KOPT-K1 (cell line): Measurements from ENCODE around the gene SLC51A.
"Not testable (repeated sequence)": the region's sequence is repeated elsewhere in the genome, so short reads cannot be mapped to it uniquely, and the experiment has no call there.

Source experiments
- H3K27ac ChIP-seq: fragments of 200-600 bp; sonication (generic); 2 replicates; pipeline ENCODE4 v1.5.1; 2016; ENCODE audit warnings: antibody characterized with exemption, mild to moderate bottlenecking, low read depth, low read length; ENCODE audit not compliant: poor library complexity, severe bottlenecking
- H3K36me3 ChIP-seq: fragments of 200-600 bp; sonication (generic); 2 replicates; pipeline ENCODE4 v1.5.1; 2017; ENCODE audit warnings: antibody characterized with exemption, mild to moderate bottlenecking, low read length, moderate library complexity; ENCODE audit not compliant: insufficient read depth
- H3K9me3 ChIP-seq: fragments of 200-600 bp; sonication (generic); 2 replicates; pipeline ENCODE4 v1.5.1; 2017; ENCODE audit warnings: antibody characterized with exemption, low read length, mild to moderate bottlenecking; ENCODE audit not compliant: insufficient read depth, poor library complexity, severe bottlenecking

The SLC51A gene

GRCh38 chr3:196203846-196204245 is 12.5 kb upstream of the SLC51A start:
- Histone ChIP-seq H3K27ac (no peak overlapping the region), H3K36me3 (no peaks in the 10 kb centered on the region), H3K9me3 (no peaks in the 10 kb centered on the region)

GRCh38 chr3:196205442-196206205 is 10.7 kb upstream of the SLC51A start:
- not testable (repeated sequence) for H3K27ac ChIP-seq, H3K36me3 ChIP-seq, H3K9me3 ChIP-seq

GRCh38 chr3:196207159-196207832 is 9.0 kb upstream of the SLC51A start:
- no peak overlapping the region for H3K27ac ChIP-seq
- no peaks in the 10 kb centered on the region for H3K36me3 ChIP-seq
- no peaks in the 10 kb centered on the region for H3K9me3 ChIP-seq

GRCh38 chr3:196207833-196208607 is 8.3 kb upstream of the SLC51A start:
- H3K9me3 ChIP-seq = no peaks in the 10 kb centered on the region
- no peak overlapping the region for H3K27ac ChIP-seq
- no peaks in the 10 kb centered on the region for H3K36me3 ChIP-seq

- H3K36me3 ChIP-seq = no peaks in the 10 kb centered on the region
- no peak overlapping the region for H3K27ac ChIP-seq
- no peaks in the 10 kb centered on the region for H3K9me3 ChIP-seq
Measured at GRCh38 chr3:196208942-196209695, 7.2 kb upstream of the SLC51A start.

GRCh38 chr3:196209944-196210672 is 6.2 kb upstream of the SLC51A start:
- not testable (repeated sequence) for H3K36me3 ChIP-seq, H3K27ac ChIP-seq

GRCh38 chr3:196210673-196211556 is 5.4 kb upstream of the SLC51A start, which contains the start of gene ZDHHC19:
Gene ZDHHC19, minus strand, starts transcription at chr3:196211400. Its CDS starts 85 bp downstream, at chr3:196211315.
- Histone ChIP-seq H3K36me3 (no peaks in the 10 kb centered on the region), H3K9me3 (no peaks in the 10 kb centered on the region), H3K27ac (no peak within 1 kb of the TSS)

More at GRCh38 chr3:196209944-196210672, 6.2 kb upstream of the SLC51A start:
- H3K9me3 ChIP-seq = not testable (repeated sequence)

GRCh38 chr3:196214783-196215441 is 1.4 kb upstream of the SLC51A start:
- Histone ChIP-seq H3K27ac (no peak overlapping the region), H3K36me3 (no peaks in the 10 kb centered on the region), H3K9me3 (no peaks in the 10 kb centered on the region)

- H3K36me3 ChIP-seq = no peaks in the 10 kb centered on the region
- H3K27ac ChIP-seq = no peak overlapping the region
- H3K9me3 ChIP-seq = no peaks in the 10 kb centered on the region
Measured at GRCh38 chr3:196215493-196216020, 777 bp upstream of the SLC51A start.

- no peak overlapping the region for H3K27ac ChIP-seq
- no peaks in the 10 kb centered on the region for H3K9me3 ChIP-seq
- H3K36me3 ChIP-seq = no peaks in the 10 kb centered on the region
Measured at GRCh38 chr3:196216681-196217211, 412 bp downstream of the SLC51A start.

GRCh38 chr3:196217307-196218154 is 1.2 kb downstream of the SLC51A start:
- Histone ChIP-seq H3K27ac (no peak overlapping the region), H3K36me3 (no peaks in the 10 kb centered on the region), H3K9me3 (no peaks in the 10 kb centered on the region)

- H3K27ac ChIP-seq = no peak overlapping the region
- H3K9me3 ChIP-seq = no peaks in the 10 kb centered on the region
- no peaks in the 10 kb centered on the region for H3K36me3 ChIP-seq
Measured at GRCh38 chr3:196218155-196218712, 1.9 kb downstream of the SLC51A start.
